GM19452 (cell line): ENCODE data around the gene GLYATL2.

Experiments
- ATAC-seq: cut with Tn5 transposase; IDR thresholded peaks from one replicate; pipeline ENCODE4 v1.9.1; 2021; ENCODE audit not compliant: unreplicated experiment

GLYATL2 gene

GRCh38 chr11:58844361-58845005, at the start of gene GLYATL2:
TSS of gene GLYATL2 (minus strand) at chr11:58844704. CDS start at chr11:58839612, 5,092 bp downstream.
- no peak for ATAC-seq

- ATAC-seq: no peak
These were observed 49.4 kb upstream of the GLYATL2 start for GRCh38 chr11:58893899-58894298.

DNA sequence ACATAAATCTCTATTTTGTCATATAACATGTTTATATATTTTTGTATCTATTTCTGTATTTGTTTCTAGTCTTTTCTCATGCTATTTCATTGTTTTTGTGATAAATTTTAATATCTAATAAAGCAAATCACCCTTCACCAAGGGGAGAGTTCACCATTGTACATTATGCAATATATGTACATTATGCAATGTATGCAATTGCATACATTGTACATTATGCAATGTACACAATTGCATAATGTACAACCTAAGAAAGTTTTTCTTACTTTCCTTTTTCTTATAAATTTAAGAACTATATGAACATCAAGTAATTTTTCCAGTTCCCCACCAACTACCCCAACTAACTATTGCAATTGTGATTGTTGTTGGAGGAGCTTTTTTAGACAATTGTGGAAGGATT, 44.1 kb upstream of the GLYATL2 start:
- ATAC-seq: no peak

GRCh38 chr11:58887452-58887851, 42.9 kb upstream of the GLYATL2 start:
- no peak for ATAC-seq

- ATAC-seq: no peak
These were observed 36.1 kb upstream of the GLYATL2 start for GRCh38 chr11:58880625-58881024.

- ATAC-seq: no peak
These were observed 35.7 kb upstream of the GLYATL2 start for GRCh38 chr11:58880166-58880565.

DNA sequence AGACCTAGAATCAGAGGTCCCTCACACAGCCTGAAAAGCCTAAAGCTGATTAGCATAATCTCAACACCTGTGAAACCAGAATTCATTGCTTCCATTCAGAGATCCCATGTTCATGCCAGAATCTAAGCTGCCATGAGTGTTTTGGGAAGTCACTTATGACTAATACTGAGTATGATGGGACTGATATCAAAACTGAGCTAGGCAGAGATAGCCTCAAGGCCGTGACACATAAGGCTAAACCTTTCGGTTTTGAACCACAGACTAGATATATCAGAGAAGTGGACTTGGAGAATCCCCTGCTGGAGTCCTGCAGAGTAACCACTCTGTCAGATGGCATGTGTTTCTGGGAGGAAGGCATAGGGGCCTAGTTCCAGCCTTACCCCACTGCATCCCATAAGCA, 23.1 kb upstream of the GLYATL2 start:
- ATAC-seq: no peak

- no peak for ATAC-seq
These were observed 22.3 kb upstream of the GLYATL2 start for GRCh38 chr11:58866788-58867187.

DNA sequence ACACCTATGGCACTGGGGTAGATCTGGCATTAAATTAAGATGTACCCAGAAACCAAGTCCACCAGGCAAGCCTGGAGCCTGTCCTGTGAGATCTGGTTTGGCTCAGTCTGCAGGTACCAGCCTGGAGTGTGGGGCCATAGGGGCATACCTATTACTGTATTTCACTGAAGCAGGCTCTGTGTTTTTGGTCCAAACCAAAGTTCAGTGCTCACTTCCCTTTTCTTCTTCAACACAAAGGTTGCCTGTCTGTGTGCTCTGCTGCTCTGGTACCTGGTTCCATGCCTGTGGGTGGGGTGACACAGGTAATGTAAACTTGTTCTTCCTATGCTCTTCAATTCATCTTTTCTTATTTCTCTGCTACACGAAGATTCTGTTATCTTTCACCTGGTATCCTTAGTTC, 19.8 kb upstream of the GLYATL2 start:
- ATAC-seq: no peak

- no peak for ATAC-seq
These were observed 19.2 kb upstream of the GLYATL2 start for GRCh38 chr11:58863697-58864096.

DNA sequence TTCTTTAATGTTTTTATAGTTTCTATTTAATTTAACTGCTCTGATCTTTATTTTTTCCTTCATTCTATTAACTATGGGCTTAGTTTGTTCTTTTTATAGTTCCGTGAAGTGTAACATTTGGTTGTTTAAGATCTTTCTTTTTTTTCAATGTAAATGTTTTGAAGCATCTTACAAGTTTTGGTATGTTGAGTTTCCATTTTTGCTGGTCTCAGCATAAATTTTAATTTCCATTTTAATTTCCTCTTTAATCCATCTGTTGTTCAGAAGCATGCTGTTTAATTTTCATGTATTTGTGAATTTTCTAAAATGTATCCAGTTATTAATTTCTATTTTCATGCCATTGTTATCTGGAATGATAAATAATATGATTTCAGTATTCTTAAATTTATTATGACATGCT, 17.0 kb upstream of the GLYATL2 start:
- ATAC-seq: no peak

- ATAC-seq: no peak
These were observed 12.3 kb upstream of the GLYATL2 start for GRCh38 chr11:58856806-58857205.

GRCh38 chr11:58845386-58845785, 882 bp upstream of the GLYATL2 start:
- no peak for ATAC-seq

DNA sequence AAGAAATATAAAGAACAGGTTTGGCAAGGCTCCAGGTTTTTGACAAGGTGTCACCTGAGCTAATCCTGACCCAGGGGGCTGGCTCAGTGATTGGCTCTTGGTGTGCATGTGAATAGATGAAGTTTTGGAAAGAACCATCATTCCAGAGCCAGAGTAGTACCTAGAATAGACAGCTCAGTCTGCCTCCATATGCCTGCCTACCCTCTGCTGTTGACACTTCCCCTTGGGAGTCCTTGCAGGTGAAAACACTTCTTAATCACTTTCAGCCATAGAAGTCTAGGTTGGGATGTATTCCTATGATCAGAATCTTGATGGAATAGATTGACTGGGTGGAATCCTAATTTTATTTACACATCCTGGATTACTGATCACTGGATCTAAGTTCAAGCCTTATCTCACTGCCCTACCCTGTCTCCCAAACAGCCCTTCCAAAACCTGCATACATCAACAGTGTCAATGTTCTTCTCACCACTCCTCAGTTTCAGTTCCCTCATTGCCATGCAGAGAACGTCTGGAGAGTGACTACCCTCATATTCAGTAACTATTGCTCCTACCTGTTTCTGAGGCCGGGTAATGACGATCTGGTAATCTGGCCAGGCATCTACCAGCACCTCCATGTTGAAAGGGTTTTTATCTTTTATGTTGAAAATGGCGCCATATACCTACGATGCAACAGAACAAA, 6.7 kb downstream of the GLYATL2 start:
- ATAC-seq: no peak

GRCh38 chr11:58832056-58832645, 12.4 kb downstream of the GLYATL2 start:
- no peak for ATAC-seq

GRCh38 chr11:58830673-58831301, 13.7 kb downstream of the GLYATL2 start:
- no peak for ATAC-seq

GRCh38 chr11:58829786-58830185, 14.7 kb downstream of the GLYATL2 start:
- no peak for ATAC-seq

- ATAC-seq: no peak
These were observed 30.8 kb downstream of the GLYATL2 start for GRCh38 chr11:58813693-58814092.

- ATAC-seq: no peak
These were observed 33.0 kb downstream of the GLYATL2 start for GRCh38 chr11:58811499-58811898.

DNA sequence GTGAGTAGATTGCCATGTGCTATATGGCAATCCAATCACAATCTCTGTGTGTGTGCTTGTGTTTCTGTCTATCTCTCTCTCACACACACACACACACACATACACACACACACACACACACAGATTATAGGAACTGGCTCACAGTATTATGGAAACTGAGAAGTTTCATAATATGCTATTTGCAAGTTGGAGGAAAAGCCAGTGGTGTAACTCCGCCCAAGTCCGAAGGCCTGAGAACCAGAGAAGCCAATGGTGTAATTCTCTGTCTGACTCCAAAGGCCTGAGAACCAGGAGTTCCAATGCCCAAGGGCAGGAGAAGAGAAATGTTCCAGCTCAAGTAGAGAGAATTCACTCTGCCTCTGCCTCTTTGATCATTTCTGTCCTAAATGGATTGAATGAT, 37.2 kb downstream of the GLYATL2 start:
- ATAC-seq: no peak

- no peak for ATAC-seq
These were observed 39.4 kb downstream of the GLYATL2 start for GRCh38 chr11:58805065-58805464.

- ATAC-seq: no peak
These were observed 42.4 kb downstream of the GLYATL2 start for GRCh38 chr11:58801974-58802545.
